Renal cortex interstitium (tissue), 11 donors: ENCODE results near the gene CLTA. TPM values are rescaled to one million over a fixed set of nuclear protein-coding genes. Genes with fewer than 3 reads are reported as not detected.

Source experiments
- DNase-seq, 11 donors: peaks; one replicate each; pipeline ENCODE4 v3.0.0-alpha.2; 2013; ENCODE audit warnings: low read depth in 9 of 11, low spot score in 4 of 11; ENCODE audit errors: extremely low read depth in 1 of 11
- polyA plus RNA-seq, 3 donors: library from polyadenylated mRNA; unstranded; fragments of 120-200 nt; gene quantifications; one replicate each; pipeline ENCODE4 v1.2.1, GENCODE V29; 2013; ENCODE audit not compliant: insufficient read length in 3 of 3

CLTA gene
- polyA plus RNA-seq, 3 donors = 277 to 304 (median 297) TPM

DNA sequence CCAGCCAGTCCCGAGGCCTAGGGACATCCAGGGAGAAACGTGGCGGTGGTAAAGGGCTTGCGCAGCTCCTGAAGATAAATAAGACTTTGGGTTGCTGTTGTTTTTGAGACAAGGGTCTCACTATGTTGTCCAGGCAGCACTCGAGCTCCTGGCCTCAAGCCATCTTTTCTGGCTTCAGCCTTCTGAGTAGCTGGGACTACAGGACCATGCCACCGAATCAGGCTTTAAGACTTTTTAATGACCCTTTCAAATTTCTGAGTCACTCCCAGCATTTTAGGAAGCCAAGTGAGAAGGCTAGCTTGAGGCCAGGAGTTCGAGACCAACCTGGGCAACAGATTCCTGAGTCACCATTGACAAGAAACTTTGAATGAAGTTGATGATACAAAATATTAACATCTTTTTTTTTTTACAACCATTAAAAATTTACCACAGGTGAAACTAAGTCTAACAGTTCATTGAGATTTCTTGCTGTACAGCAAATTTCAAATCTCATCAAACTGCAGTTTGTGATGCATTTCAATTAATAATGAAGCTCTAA, 68.3 kb downstream of the CLTA start:
- DNase-seq = peak in 1 of 11 donors; percentile 7

Other genes with a start within 250 kb of the CLTA start
- gene OR2S2, start 232.8 kb upstream of the CLTA start, polyA plus RNA-seq = not detected
- gene RECK, start 154.0 kb upstream of the CLTA start, polyA plus RNA-seq = 10 to 100 TPM; 26.5 to 32.5 (median 29.3) TPM
- 10 to 100 TPM; 34.2 to 43.9 (median 40.1) TPM for gene GLIPR2, start 54.2 kb upstream of the CLTA start, polyA plus RNA-seq
- under 1 TPM; 0.27 to 0.39 (median 0.27) TPM for gene CCIN, start 21.5 kb upstream of the CLTA start, polyA plus RNA-seq
- gene GNE, start 67.5 kb downstream of the CLTA start, polyA plus RNA-seq = 10 to 100 TPM; 16.7 to 19.5 (median 18.7) TPM
- gene RNF38, start 209.3 kb downstream of the CLTA start, polyA plus RNA-seq = 10 to 100 TPM; 46.0 to 52.4 (median 48.4) TPM